GM19463 (cell line): ENCODE measurements around the gene ZSCAN1.

Source experiments
- ATAC-seq: cut with Tn5 transposase; IDR thresholded peaks from one replicate; pipeline ENCODE4 v1.9.1; 2021; ENCODE audit warnings: mild to moderate bottlenecking, moderate library complexity; ENCODE audit not compliant: unreplicated experiment

ZSCAN1 gene

GRCh38 chr19:58067240-58067912 is 33.6 kb downstream of the ZSCAN1 start:
- no peak for ATAC-seq

- no peak for ATAC-seq
These were observed 46.0 kb downstream of the ZSCAN1 start for GRCh38 chr19:58079792-58080191.

GRCh38 chr19:58083021-58083420 is 49.2 kb downstream of the ZSCAN1 start:
- no peak for ATAC-seq

DNA sequence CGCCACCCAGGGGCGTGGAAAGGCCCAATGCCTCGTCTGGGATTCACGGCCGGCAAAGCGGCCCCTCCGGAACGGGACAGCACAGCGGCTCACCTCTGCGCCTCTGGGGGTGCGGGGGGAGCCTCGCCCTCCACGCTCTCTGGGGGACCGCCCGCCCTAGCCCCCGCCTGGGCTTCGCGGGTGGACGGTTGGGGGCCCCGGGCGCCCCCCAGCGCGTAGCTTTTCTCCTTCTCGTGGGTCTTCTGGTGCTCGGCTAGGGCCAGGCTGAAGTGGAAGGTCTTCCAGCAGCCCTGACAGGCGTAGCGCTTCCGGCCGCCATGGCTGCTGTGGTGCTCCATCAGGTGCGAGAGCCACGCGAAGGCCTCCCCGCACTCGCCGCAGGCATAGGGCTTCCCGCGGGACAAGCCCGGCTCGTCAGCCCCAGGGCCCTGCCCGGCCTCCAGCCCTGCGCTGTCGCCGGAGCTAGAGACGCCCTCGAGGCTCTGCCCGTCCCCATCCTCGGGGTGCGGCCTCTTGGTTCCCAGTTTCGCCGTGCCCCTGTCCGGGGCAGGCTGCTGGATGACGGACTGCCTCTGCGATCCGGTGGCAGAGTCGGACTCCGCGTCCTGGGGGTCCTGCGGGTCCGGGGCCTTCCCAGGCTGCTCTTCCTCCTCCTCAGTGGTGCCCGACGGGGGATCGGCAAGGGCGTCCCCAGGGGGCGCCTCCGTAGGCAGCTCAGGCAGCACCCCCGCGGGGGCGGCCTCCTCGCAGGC is 50.9 kb downstream of the ZSCAN1 start:
- no peak for ATAC-seq

GRCh38 chr19:58085348-58085875 is 51.6 kb downstream of the ZSCAN1 start:
- no peak for ATAC-seq

DNA sequence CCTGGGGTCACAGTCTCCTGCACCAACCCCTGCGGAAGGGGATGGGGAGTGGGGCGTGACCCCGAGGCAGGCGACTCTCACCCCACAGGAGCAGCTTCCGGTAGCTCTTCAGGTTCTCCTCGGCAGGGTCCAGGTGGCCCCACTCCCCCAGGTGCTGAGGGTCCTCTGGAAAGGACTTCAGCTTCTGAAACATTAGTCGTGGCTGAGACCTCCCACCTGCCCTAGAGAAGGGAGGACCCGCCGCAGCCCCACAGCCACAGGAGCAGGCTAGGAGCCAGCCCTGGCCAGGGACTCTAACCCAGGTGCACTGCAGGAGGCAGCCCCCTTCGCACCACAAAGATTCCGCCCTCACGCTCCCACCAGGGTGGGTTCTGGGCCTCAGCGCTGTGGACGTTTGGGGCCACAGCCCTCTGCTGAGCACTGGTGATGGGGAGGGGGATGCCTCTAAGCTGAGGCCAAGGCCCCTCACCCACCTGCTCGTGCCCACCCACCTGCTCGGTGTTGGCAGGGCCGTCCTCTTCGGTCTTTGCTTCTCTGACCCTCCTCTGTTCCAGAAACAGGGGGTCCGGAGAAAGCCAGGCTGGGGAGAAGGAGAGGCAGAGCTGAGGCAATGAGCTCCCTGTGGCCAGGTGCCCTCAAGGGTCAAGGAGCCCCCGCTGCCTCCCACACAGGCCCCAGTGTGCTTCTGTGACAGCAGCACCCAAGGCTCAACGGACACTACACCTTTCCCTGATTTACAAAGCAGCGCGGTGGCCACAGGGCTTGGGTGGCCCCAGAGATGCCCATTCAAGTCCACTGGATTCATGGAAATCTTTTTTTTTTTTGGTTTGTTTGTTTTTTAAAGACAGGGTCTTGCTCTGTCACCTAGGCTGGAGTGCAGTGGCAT is 53.2 kb downstream of the ZSCAN1 start:
- ATAC-seq = no peak

- no peak for ATAC-seq
These were observed 54.8 kb downstream of the ZSCAN1 start for GRCh38 chr19:58088521-58089052.

- no peak for ATAC-seq
These were observed 56.0 kb downstream of the ZSCAN1 start for GRCh38 chr19:58089846-58090245.

DNA sequence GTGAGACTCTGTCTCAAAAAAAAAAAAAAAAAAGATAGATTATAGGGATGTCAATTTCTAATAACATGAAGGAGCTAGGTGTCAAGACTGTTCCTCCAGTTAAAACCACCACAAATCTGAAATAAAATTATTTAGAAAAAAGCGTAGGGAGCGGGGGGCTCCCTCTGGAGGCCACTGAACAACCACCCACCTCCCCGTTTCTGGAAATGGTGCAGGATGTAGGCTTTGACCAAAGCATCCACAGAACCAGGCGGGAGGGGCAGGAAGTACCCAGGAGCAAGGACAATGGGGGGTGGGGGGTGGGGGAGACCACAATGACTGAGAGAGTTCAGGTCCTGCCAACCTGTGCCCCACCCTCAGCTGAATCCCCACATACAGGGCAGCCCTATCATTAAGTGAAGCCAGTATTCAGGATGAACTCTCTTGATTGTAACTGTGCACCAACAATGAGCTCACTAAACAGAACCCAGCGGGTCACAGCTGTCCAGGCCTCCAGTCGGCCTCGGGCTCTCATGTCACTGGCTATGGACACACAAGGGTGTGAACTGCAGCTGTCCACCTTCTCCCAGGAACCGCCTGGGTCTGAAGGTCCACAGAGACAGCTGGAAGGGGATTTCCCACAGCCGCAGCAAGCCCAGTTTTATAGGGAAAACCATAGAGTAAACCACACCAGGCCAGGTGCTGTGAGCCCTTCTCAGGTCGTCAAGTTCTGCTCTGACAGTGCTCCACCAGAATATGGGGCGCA is 57.6 kb downstream of the ZSCAN1 start:
- no peak for ATAC-seq

DNA sequence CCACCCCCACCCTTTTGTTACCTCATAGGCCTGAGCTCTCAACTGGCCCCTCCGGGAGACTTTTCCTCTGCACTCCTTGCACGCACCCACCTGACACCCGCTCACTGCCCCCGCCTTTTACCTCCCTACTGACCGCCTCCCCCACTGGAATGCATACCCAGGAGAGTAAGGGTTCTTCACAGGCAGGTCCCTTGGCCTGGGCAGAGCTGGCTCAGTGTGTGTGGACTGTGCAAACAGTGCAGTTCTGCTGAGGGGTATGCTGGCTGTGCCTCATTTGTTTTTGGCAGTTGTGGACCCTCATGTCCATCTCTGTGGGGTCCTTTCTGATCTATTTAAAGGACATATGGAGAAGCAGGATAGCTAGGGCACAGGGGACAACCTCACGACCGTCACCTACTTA is 59.2 kb downstream of the ZSCAN1 start:
- no peak for ATAC-seq

DNA sequence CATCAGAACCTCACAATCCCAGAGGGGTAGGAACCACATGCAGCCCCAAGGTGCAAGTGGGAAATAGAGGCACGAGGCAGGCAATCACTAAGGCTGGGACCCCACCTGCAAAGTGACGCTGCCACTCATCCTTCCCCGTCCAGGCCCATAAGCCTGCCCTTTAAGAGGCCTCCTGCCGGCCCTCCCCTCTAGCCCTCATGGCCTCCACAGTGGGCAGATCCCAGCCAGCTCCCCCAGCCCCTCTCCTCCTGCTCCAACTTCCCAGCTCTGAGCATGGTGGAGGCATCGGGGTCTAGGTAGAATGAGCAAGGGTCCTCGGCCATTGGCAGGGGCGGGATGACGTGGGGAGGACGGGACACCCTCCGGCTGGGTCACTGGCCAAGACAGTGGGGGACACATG is 61.5 kb downstream of the ZSCAN1 start:
- ATAC-seq = no peak

GRCh38 chr19:58096884-58097283 is 63.1 kb downstream of the ZSCAN1 start:
- ATAC-seq = no peak

DNA sequence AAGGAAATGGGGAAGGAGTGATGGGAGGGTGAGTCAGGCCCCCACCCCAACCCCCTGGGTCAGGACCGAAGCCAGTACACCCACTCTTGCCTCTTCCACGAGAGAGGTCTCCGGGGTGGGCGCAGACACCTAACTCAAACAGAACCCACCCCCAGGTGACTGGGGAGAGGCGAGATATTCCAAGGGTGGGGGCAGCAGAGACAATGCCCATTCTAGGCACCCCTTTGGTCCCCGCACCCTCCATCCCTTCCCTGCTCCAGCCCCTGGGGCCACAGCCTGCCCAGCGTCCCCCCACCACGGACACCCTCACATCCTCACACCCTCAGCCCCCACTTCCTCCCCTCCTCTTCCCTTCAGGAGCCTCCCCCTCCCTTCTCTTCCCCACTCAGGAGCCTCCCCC is 63.5 kb downstream of the ZSCAN1 start:
- ATAC-seq = no peak

DNA sequence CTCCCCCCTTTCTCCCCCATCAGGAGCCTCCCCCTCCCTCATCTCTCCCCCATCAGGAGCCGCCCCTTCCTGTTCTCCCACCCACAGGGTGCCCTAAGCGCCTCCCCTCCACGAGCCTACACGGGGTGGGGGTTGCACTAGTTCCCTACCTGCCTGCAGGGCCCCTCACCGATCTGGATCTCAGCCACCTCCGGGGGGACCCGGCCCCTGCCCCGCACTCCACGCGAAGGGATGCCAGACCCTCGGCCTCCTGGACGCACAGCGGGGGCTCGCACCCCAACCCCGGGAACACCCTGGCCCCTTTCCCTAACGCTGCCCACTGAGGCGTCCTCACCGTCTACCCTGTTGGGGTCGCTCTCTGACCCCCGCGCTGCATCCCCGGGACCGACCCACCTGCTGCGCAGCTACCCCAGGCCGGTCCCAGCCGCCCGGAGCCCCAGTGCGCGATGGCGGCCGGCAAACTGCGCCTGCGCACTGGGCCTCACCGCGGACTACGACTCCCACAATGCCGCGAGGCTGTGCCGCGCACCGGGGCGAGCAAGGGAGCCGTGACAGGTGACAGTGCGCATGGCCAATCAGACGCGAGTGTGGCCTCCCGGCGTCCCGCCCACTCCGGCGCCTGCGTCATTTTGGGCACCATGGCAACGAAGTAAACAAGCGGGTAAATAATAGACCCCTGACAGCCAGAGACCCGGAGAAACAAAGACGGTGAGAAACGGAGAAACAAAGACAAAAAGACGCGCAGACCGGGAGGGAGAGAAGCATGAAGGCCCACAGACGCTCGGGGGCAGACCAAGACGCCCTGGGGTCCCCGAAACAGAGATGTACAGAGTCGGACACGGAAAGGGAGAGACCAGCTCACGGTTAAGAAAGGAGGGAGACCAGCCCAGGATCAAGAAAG is 64.2 kb downstream of the ZSCAN1 start, which contains the start of gene ZSCAN18:
ZSCAN18 (minus strand) TSS at position 451 of the 901 bp plus-strand sequence. CDS start 7,964 bp downstream, outside the sequence.
- no peak for ATAC-seq

DNA sequence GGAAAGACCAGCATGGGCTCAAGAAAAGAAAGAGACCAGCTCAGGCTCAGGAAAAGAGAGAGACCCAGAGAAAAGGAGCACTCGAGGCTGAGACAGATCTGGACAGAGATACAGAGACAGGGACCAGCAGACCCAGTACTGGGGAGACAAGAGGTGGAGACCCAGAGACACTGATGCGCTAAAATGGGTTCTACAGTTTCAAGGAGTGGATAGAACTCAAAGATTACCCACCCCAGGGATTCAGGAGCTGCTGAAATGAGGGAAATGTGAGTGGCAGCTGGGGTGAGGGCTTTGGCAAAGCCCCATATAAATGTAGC is 64.8 kb downstream of the ZSCAN1 start:
- no peak for ATAC-seq
